NB4 (cell line): ENCODE data around the gene USP20.
"Not testable (repeated sequence)": the region's sequence is repeated elsewhere in the genome, so short reads cannot be mapped to it uniquely, and the experiment has no call there.

ENCODE experiments used
- DNase-seq: peaks from one replicate; pipeline ENCODE4 v3.0.0; 2010; ENCODE audit warnings: low read depth
- H3K4me3 ChIP-seq: one replicate; pipeline ENCODE4 v1.5.1; 2011; ENCODE audit warnings: mild to moderate bottlenecking, low read depth, low read length, moderate library complexity
- CTCF ChIP-seq: IDR thresholded peaks from one replicate; pipeline ENCODE4 v1.5.1; 2012; ENCODE audit warnings: low read depth, low read length
- MAX ChIP-seq: IDR thresholded peaks from 2 replicates; pipeline ENCODE4 v1.6.1; 2011; ENCODE audit warnings: low read depth, low read length
- MYC ChIP-seq: IDR thresholded peaks from 2 replicates; pipeline ENCODE4 v1.6.1; 2011; ENCODE audit warnings: low read depth, low read length
- POLR2A ChIP-seq: IDR thresholded peaks from 2 replicates; pipeline ENCODE4 v1.6.1; 2011; ENCODE audit warnings: mild to moderate bottlenecking; ENCODE audit not compliant: insufficient read length; ENCODE audit errors: extremely low read depth

Gene USP20

GRCh38 chr9:129890718-129891299 is 55.6 kb downstream of the USP20 start:
- H3K4me3 ChIP-seq, result peak overlapping the region; percentile 40
- not testable (repeated sequence) for DNase-seq
- TF ChIP-seq POLR2A, result peak; percentile 31

GRCh38 chr9:129891569-129891968 is 56.3 kb downstream of the USP20 start:
- TF ChIP-seq CTCF (no peak), MYC (no peak), POLR2A (no peak), MAX (no peak)
- no peak for DNase-seq
- peak overlapping the region; percentile 34 for H3K4me3 ChIP-seq

GRCh38 chr9:129894120-129894823 is 59.0 kb downstream of the USP20 start:
- no peak overlapping the region for H3K4me3 ChIP-seq
- no peak for TF ChIP-seq MYC
- no peak for DNase-seq

GRCh38 chr9:129895376-129896268 is 60.4 kb downstream of the USP20 start:
- H3K4me3 ChIP-seq, result no peak overlapping the region
- no peak for TF ChIP-seq CTCF
- TF ChIP-seq MAX, result no peak
- TF ChIP-seq POLR2A, result no peak
- no peak for TF ChIP-seq MYC
- no peak for DNase-seq

GRCh38 chr9:129897263-129897662 is 62.0 kb downstream of the USP20 start:
- DNase-seq, result no peak
- H3K4me3 ChIP-seq, result no peak overlapping the region
- TF ChIP-seq POLR2A (no peak), MYC (no peak), MAX (no peak), CTCF (no peak)

GRCh38 chr9:129898185-129898584 is 62.9 kb downstream of the USP20 start:
- no peak for TF ChIP-seq CTCF
- TF ChIP-seq MYC, result no peak
- no peak for TF ChIP-seq MAX
- TF ChIP-seq POLR2A, result no peak
- no peak for DNase-seq
- no peak overlapping the region for H3K4me3 ChIP-seq
